GM18499 (cell line): ENCODE measurements around the gene HOXA7.

Experiments
- ATAC-seq: cut with Tn5 transposase; IDR thresholded peaks from one replicate; pipeline ENCODE4 v1.9.1; 2021; ENCODE audit warnings: moderate number of reproducible peaks; ENCODE audit not compliant: insufficient read depth, unreplicated experiment

HOXA7 gene

GRCh38 chr7:27182861-27183681 lies 26.6 kb upstream of the HOXA7 start:
- ATAC-seq: no peak

- ATAC-seq: no peak
Observed at GRCh38 chr7:27182285-27182841, 25.9 kb upstream of the HOXA7 start.

- no peak for ATAC-seq
Observed at GRCh38 chr7:27181795-27182275, 25.4 kb upstream of the HOXA7 start.

GRCh38 chr7:27180431-27181420 lies 24.3 kb upstream of the HOXA7 start:
- ATAC-seq: no peak

- ATAC-seq: no peak
Observed at GRCh38 chr7:27179503-27180430, 23.3 kb upstream of the HOXA7 start.

- no peak for ATAC-seq
Observed at GRCh38 chr7:27179030-27179429, 22.6 kb upstream of the HOXA7 start.

- no peak for ATAC-seq
Observed at GRCh38 chr7:27178366-27178765, 21.9 kb upstream of the HOXA7 start.

GRCh38 chr7:27177795-27178320 lies 21.4 kb upstream of the HOXA7 start:
- no peak for ATAC-seq

GRCh38 chr7:27176962-27177794 lies 20.7 kb upstream of the HOXA7 start:
- no peak for ATAC-seq

- ATAC-seq: no peak
Observed at GRCh38 chr7:27176524-27176845, 20.0 kb upstream of the HOXA7 start.

- no peak for ATAC-seq
Observed at GRCh38 chr7:27175626-27176523, 19.4 kb upstream of the HOXA7 start.

GRCh38 chr7:27174874-27175625 lies 18.6 kb upstream of the HOXA7 start:
- no peak for ATAC-seq

GRCh38 chr7:27173956-27174873 lies 17.7 kb upstream of the HOXA7 start, which contains the start of gene HOXA10:
Gene HOXA10 (minus strand): TSS chr7:27174320. CDS start chr7:27174306, 14 bp downstream.
- ATAC-seq: no peak

- ATAC-seq: no peak
Observed at GRCh38 chr7:27173511-27173955, 17.1 kb upstream of the HOXA7 start.

- ATAC-seq: no peak
Observed at GRCh38 chr7:27172823-27173510, 16.5 kb upstream of the HOXA7 start.
